Left lung (tissue), 10 donors: ENCODE results near the gene IFITM10. TPM values are rescaled to one million over a fixed set of nuclear protein-coding genes. Genes with fewer than 3 reads are reported as not detected.

Source experiments
- ATAC-seq: fragments of 200-7000 bp; cut with Tn5 transposase; one replicate; pipeline ENCODE4 v1.9.1; 2020; ENCODE audit warnings: moderate library complexity
- DNase-seq, 4 donors: peaks; one replicate each; pipeline ENCODE4 v3.0.0-alpha.2; 2013 to 2020
- H3K27ac ChIP-seq, 2 donors: fragments of 200-600 bp; sonication (generic) in 1 of 2; one replicate each; pipeline versions ENCODE4 v1.5.0 to v1.8.0; 2020 to 2021
- H3K27me3 ChIP-seq, 2 donors: fragments of 200-600 bp; sonication (generic) in 1 of 2; one replicate each; pipeline versions ENCODE4 v1.5.0 to v1.8.0; 2020 to 2021
- H3K36me3 ChIP-seq, 2 donors: fragments of 200-600 bp; sonication (generic) in 1 of 2; one replicate each; pipeline versions ENCODE4 v1.5.0 to v1.8.0; 2020 to 2021
- H3K4me1 ChIP-seq, 2 donors: fragments of 200-600 bp; one replicate each; pipeline ENCODE4 v1.8.0; 2021
- H3K4me3 ChIP-seq, 2 donors: fragments of 200-600 bp; sonication (generic) in 1 of 2; one replicate each; pipeline versions ENCODE4 v1.5.0 to v1.8.0; 2020 to 2021; ENCODE audit warnings: mild to moderate bottlenecking in 1 of 2
- H3K9me3 ChIP-seq, 2 donors: fragments of 200-600 bp; sonication (generic) in 1 of 2; one replicate each; pipeline versions ENCODE4 v1.5.0 to v1.8.0; 2020 to 2021
- intact Hi-C, 2 donors: fragments of 100-400 bp; cut with DNase I; formaldehyde crosslinking; loops; one replicate each; pipeline versions ENCODE4 v1.11.2 to v1.14.2; 2022
- polyA plus RNA-seq, 6 donors: library from polyadenylated mRNA; unstranded; fragments of 120-200 nt; gene quantifications; one replicate each; pipeline ENCODE4 v1.2.1, GENCODE V29; 2013; ENCODE audit not compliant: insufficient read length in 6 of 6
- total RNA-seq, 2 donors: library from RNA; stranded (reverse); fragmentation: NEBNext Ultra II Directional; extraction: Animal tissue kit (Norgen Biotek cat#: 25700); gene quantifications; one replicate each; pipeline ENCODE4 v1.2.1, GENCODE V29; 2021
- TF ChIP-seq, protein P1 (sequence below), 2 donors: fragments of 200-600 bp; sonication (generic) in 1 of 2; IDR thresholded peaks; one replicate each; pipeline versions ENCODE4 v1.5.0 to v1.8.0; 2021; ENCODE audit warnings: antibody characterized with exemption in 2 of 2
- donor health status: DM: no; HTN: yes; CAD: no.
- donor health status: DM: no; HTN: no; CAD: no.

Gene IFITM10
- total and polyA plus RNA-seq, 8 donors: 0.07 to 16.5 (median 0.22) TPM; not detected in 1

DNA sequence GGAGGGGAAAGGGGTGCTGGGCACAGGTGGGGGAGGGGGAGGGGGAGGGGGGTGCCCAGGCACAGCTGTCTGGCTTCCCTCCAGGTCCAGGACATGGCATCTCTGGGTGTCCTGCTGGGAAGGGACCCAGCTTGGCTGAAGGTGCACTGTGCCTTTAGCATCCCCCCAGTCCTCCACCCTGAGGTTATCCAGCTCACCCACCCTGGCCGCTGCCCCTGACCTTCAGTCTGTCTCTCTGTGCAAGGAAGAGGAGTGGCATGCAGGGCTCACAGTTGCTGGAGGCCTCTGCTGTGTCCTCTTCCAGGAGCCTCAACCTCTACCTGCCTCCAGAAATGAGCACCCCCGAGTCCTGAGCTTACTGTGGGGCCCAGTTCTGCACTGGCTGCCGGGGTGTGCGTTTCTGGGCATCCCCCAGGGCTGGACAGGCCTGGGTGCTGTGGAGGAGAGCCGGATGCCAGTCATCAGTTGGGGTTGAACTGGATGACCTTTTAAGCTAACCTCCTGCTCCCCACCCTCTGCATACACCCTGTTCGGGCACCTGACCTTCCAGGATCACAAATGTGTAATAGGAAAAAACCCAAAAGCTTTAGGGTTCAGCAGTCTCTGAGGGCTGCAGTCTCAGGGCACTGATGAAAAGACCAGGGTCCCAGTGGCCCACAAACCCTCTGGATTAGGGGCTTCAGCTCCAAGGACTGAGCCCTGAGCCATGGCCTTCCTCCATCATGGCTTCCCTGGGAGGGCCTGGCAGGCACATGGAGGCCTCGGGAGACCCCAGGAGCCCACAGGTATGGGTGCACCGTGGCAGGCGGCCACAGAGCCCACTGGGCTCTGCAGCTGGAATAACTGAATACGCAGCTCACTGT lies 23.0 kb upstream of the IFITM10 start:
- intact Hi-C loops: no loop called here
- ATAC-seq (no peak), DNase-seq (no peak)
- H3K27ac ChIP-seq: peak overlapping the region in 1 of 2 donors; percentile 93
- TF ChIP-seq, protein P1, sequence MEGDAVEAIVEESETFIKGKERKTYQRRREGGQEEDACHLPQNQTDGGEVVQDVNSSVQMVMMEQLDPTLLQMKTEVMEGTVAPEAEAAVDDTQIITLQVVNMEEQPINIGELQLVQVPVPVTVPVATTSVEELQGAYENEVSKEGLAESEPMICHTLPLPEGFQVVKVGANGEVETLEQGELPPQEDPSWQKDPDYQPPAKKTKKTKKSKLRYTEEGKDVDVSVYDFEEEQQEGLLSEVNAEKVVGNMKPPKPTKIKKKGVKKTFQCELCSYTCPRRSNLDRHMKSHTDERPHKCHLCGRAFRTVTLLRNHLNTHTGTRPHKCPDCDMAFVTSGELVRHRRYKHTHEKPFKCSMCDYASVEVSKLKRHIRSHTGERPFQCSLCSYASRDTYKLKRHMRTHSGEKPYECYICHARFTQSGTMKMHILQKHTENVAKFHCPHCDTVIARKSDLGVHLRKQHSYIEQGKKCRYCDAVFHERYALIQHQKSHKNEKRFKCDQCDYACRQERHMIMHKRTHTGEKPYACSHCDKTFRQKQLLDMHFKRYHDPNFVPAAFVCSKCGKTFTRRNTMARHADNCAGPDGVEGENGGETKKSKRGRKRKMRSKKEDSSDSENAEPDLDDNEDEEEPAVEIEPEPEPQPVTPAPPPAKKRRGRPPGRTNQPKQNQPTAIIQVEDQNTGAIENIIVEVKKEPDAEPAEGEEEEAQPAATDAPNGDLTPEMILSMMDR (IDR thresholded peaks at IDR 0.05): no peak
- no peaks in the 10 kb centered on the region for H3K36me3 ChIP-seq
- no peak overlapping the region for H3K4me3 ChIP-seq
- H3K27me3 ChIP-seq: no peaks in the 10 kb centered on the region
- no peaks in the 10 kb centered on the region for H3K9me3 ChIP-seq
- peaks cover 3 to 70% of the 10 kb centered on the region in 2 donors for H3K4me1 ChIP-seq

- TF ChIP-seq, protein P1 (IDR thresholded peaks at IDR 0.05): no peak
- DNase-seq: peak in 3 of 4 donors; percentile 25 to 93 (median 90)
- peaks cover 3 to 61% of the 10 kb centered on the region in 2 donors for H3K4me1 ChIP-seq
- intact Hi-C loops: no loop called here
- H3K27ac ChIP-seq: peak overlapping the region; percentile 67 to 93
- no peaks in the 10 kb centered on the region for H3K9me3 ChIP-seq
- no peaks in the 10 kb centered on the region for H3K27me3 ChIP-seq
- H3K36me3 ChIP-seq: no peaks in the 10 kb centered on the region
- peak overlapping the region in 1 of 2 donors; percentile 13 for H3K4me3 ChIP-seq
- ATAC-seq: peak; percentile 96
Measured at GRCh38 chr11:1772270-1773130, 22.1 kb upstream of the IFITM10 start.

- Histone ChIP-seq H3K9me3 (no peaks in the 10 kb centered on the region), H3K27ac (peak overlapping the region; percentile 67 to 93), H3K27me3 (no peaks in the 10 kb centered on the region), H3K36me3 (no peaks in the 10 kb centered on the region), H3K4me3 (peak overlapping the region in 1 of 2 donors; percentile 13), H3K4me1 (peaks cover 3 to 53% of the 10 kb centered on the region in 2 donors)
- TF ChIP-seq, protein P1 (IDR thresholded peaks at IDR 0.05): no peak
- DNase-seq (peak in 1 of 4 donors; percentile 78), ATAC-seq (peak; percentile 62)
- intact Hi-C loops: no loop called here
Measured at GRCh38 chr11:1771700-1772099, 21.3 kb upstream of the IFITM10 start.

- Histone ChIP-seq H3K4me1 (peaks cover 3 to 52% of the 10 kb centered on the region in 2 donors), H3K27ac (peak overlapping the region; percentile 67 to 93), H3K9me3 (no peaks in the 10 kb centered on the region), H3K36me3 (no peaks in the 10 kb centered on the region), H3K4me3 (peak overlapping the region in 1 of 2 donors; percentile 10), H3K27me3 (no peaks in the 10 kb centered on the region)
- DNase-seq: no peak
- intact Hi-C loops: no loop called here
- TF ChIP-seq, protein P1 (IDR thresholded peaks at IDR 0.05): no peak
- no peak for ATAC-seq
Measured at GRCh38 chr11:1771273-1771672, 20.9 kb upstream of the IFITM10 start.
